ENCODE results near the gene CBLB. TPM values are rescaled to one million over a fixed set of nuclear protein-coding genes. Genes with fewer than 3 reads are reported as not detected.

Gene CBLB
- total and polyA plus RNA-seq, 4 donors: 3.1 to 22.8 (median 9.8) TPM

DNA sequence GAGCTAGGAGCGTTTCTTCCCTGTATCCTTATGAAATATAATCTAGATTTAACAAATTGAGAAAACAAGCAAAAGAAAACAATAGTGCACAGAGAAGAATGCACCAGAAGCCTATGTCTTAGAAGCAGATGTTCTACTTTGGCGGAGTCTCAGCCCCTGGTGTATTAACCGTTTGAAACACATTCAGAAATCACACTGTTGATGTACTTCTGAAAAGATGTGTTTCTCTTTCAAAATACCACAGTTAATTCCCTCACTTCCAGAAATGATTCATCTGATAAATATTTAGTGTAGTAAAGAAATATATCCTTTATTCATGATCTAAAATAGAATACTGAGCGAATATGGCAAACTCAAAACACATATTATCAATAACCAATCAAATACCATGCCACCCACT, 77.7 kb downstream of the CBLB start:
- no peak for DNase-seq (ENCODE audit: low spot score)
- no peaks in the 10 kb centered on the region for H3K36me3 ChIP-seq (ENCODE audit: control insufficient read depth in 4 of 4, insufficient read depth in 3 of 4, low read depth in 1 of 4, low read length in 3 of 4)
- no peak overlapping the region for H3K4me3 ChIP-seq (ENCODE audit: low read depth in 1 of 3, low read length in 3 of 3)
- TF ChIP-seq FOXA2 (IDR thresholded peaks at IDR 0.05) (no peak), HNF4G (IDR thresholded peaks at IDR 0.05) (no peak), HNF4A (conservative IDR thresholded peaks at IDR 0.05) (no peak), GABPA (IDR thresholded peaks at IDR 0.05 in 1 of 2, conservative IDR thresholded peaks at IDR 0.05 in 1 of 2) (no peak), FOXA1 (IDR thresholded peaks at IDR 0.05) (no peak), SP1 (IDR thresholded peaks at IDR 0.05) (no peak), NR2F2 (IDR thresholded peaks at IDR 0.05) (no peak), YY1 (IDR thresholded peaks at IDR 0.05) (no peak), RAD21 (IDR thresholded peaks at IDR 0.05) (no peak), RXRA (IDR thresholded peaks at IDR 0.05) (no peak), JUND (IDR thresholded peaks at IDR 0.05) (no peak), TAF1 (conservative IDR thresholded peaks at IDR 0.05) (no peak), EGR1 (IDR thresholded peaks at IDR 0.05; ENCODE audit: low read depth in 2 of 2) (no peak)
- TF ChIP-seq, protein P1, sequence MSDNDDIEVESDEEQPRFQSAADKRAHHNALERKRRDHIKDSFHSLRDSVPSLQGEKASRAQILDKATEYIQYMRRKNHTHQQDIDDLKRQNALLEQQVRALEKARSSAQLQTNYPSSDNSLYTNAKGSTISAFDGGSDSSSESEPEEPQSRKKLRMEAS (IDR thresholded peaks at IDR 0.05): no peak
- TF ChIP-seq, protein P2, sequence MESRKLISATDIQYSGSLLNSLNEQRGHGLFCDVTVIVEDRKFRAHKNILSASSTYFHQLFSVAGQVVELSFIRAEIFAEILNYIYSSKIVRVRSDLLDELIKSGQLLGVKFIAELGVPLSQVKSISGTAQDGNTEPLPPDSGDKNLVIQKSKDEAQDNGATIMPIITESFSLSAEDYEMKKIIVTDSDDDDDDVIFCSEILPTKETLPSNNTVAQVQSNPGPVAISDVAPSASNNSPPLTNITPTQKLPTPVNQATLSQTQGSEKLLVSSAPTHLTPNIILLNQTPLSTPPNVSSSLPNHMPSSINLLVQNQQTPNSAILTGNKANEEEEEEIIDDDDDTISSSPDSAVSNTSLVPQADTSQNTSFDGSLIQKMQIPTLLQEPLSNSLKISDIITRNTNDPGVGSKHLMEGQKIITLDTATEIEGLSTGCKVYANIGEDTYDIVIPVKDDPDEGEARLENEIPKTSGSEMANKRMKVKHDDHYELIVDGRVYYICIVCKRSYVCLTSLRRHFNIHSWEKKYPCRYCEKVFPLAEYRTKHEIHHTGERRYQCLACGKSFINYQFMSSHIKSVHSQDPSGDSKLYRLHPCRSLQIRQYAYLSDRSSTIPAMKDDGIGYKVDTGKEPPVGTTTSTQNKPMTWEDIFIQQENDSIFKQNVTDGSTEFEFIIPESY (IDR thresholded peaks at IDR 0.05): no peak
- TF ChIP-seq, protein P3, sequence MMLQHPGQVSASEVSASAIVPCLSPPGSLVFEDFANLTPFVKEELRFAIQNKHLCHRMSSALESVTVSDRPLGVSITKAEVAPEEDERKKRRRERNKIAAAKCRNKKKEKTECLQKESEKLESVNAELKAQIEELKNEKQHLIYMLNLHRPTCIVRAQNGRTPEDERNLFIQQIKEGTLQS (IDR thresholded peaks at IDR 0.05): no peak
- TF ChIP-seq, protein P4, sequence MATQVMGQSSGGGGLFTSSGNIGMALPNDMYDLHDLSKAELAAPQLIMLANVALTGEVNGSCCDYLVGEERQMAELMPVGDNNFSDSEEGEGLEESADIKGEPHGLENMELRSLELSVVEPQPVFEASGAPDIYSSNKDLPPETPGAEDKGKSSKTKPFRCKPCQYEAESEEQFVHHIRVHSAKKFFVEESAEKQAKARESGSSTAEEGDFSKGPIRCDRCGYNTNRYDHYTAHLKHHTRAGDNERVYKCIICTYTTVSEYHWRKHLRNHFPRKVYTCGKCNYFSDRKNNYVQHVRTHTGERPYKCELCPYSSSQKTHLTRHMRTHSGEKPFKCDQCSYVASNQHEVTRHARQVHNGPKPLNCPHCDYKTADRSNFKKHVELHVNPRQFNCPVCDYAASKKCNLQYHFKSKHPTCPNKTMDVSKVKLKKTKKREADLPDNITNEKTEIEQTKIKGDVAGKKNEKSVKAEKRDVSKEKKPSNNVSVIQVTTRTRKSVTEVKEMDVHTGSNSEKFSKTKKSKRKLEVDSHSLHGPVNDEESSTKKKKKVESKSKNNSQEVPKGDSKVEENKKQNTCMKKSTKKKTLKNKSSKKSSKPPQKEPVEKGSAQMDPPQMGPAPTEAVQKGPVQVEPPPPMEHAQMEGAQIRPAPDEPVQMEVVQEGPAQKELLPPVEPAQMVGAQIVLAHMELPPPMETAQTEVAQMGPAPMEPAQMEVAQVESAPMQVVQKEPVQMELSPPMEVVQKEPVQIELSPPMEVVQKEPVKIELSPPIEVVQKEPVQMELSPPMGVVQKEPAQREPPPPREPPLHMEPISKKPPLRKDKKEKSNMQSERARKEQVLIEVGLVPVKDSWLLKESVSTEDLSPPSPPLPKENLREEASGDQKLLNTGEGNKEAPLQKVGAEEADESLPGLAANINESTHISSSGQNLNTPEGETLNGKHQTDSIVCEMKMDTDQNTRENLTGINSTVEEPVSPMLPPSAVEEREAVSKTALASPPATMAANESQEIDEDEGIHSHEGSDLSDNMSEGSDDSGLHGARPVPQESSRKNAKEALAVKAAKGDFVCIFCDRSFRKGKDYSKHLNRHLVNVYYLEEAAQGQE (IDR thresholded peaks at IDR 0.05): no peak
- TF ChIP-seq, protein P5, sequence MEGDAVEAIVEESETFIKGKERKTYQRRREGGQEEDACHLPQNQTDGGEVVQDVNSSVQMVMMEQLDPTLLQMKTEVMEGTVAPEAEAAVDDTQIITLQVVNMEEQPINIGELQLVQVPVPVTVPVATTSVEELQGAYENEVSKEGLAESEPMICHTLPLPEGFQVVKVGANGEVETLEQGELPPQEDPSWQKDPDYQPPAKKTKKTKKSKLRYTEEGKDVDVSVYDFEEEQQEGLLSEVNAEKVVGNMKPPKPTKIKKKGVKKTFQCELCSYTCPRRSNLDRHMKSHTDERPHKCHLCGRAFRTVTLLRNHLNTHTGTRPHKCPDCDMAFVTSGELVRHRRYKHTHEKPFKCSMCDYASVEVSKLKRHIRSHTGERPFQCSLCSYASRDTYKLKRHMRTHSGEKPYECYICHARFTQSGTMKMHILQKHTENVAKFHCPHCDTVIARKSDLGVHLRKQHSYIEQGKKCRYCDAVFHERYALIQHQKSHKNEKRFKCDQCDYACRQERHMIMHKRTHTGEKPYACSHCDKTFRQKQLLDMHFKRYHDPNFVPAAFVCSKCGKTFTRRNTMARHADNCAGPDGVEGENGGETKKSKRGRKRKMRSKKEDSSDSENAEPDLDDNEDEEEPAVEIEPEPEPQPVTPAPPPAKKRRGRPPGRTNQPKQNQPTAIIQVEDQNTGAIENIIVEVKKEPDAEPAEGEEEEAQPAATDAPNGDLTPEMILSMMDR (IDR thresholded peaks at IDR 0.05; ENCODE audit: low read depth, low read length, missing input control): no peak
- H3K4me1 ChIP-seq (ENCODE audit: control insufficient read depth in 4 of 4, insufficient read depth in 4 of 4, low read length in 3 of 4): peaks cover 0 to 2% (median under 1%) of the 10 kb centered on the region in 4 donors
- H3K27ac ChIP-seq (ENCODE audit: low read depth in 1 of 2, low read length in 2 of 2): no peak overlapping the region
- 88% methylated on average over 4 of the region's 4 CpGs for WGBS
- no peaks in the 10 kb centered on the region for H3K27me3 ChIP-seq (ENCODE audit: control insufficient read depth in 4 of 4, insufficient read depth in 4 of 4, low read length in 3 of 4)
- H3K9ac ChIP-seq (ENCODE audit: low read depth in 1 of 2, low read length in 2 of 2): no peak overlapping the region
- no peaks in the 10 kb centered on the region for H3K9me3 ChIP-seq (ENCODE audit: control insufficient read depth in 4 of 4, low read length in 3 of 4)
